ENCODE data around the gene ACOT11. TPM values are rescaled to one million over a fixed set of nuclear protein-coding genes. Genes with fewer than 3 reads are reported as not detected.

The ACOT11 gene
- total RNA-seq, 1 donor from 2014 or later, result 0.51 TPM

- H3K36me3 ChIP-seq, result no peaks in the 10 kb centered on the region
- no peaks in the 10 kb centered on the region for H3K9me3 ChIP-seq (ENCODE audit: low read depth)
- H3F3A ChIP-seq (ENCODE audit: low read depth), result no peaks in the 10 kb centered on the region
- H3K27ac ChIP-seq, result no peak overlapping the region
- Mint-ChIP-seq H3K27me3 (ENCODE audit: insufficient read depth, low read depth) (peaks cover 6% of the 10 kb centered on the region), H3K36me3 (no peaks in the 10 kb centered on the region), H3K27ac (no peak overlapping the region), H3K4me3 (no peak overlapping the region), H3K9me3 (no peaks in the 10 kb centered on the region), H3K4me1 (peaks cover 20% of the 10 kb centered on the region)
- no peak overlapping the region for H3K4me3 ChIP-seq
- no peak for DNase-seq (ENCODE audit: low spot score)
- H4K20me1 ChIP-seq (ENCODE audit: low read depth), result no peaks in the 10 kb centered on the region
- no peaks in the 10 kb centered on the region for H3K27me3 ChIP-seq
- H3K4me2 ChIP-seq, result no peak overlapping the region
- H2AFZ ChIP-seq (replicated peaks), result no peak overlapping the region
- H3K4me1 ChIP-seq, result no peaks in the 10 kb centered on the region
- H3K79me2 ChIP-seq (ENCODE audit: low read depth), result no peaks in the 10 kb centered on the region
- no peak overlapping the region for H3K9ac ChIP-seq
- TF ChIP-seq EZH2 (IDR thresholded peaks at IDR 0.05), result no peak
These were observed 55.2 kb downstream of the ACOT11 start for GRCh38 chr1:54603241-54603640.

GRCh38 chr1:54604051-54604450, 56.0 kb downstream of the ACOT11 start:
- no peak overlapping the region for H3K27ac ChIP-seq
- DNase-seq (ENCODE audit: low spot score), result no peak
- no peaks in the 10 kb centered on the region for H3K9me3 ChIP-seq (ENCODE audit: low read depth)
- no peak overlapping the region for H3K4me3 Mint-ChIP-seq
- H3K36me3 Mint-ChIP-seq, result no peaks in the 10 kb centered on the region
- no peaks in the 10 kb centered on the region for H3K79me2 ChIP-seq (ENCODE audit: low read depth)
- H2AFZ ChIP-seq (replicated peaks), result no peak overlapping the region
- H3K4me1 ChIP-seq, result no peaks in the 10 kb centered on the region
- H3F3A ChIP-seq (ENCODE audit: low read depth), result no peaks in the 10 kb centered on the region
- no peak overlapping the region for H3K4me2 ChIP-seq
- no peak overlapping the region for H3K4me3 ChIP-seq
- peaks cover 23% of the 10 kb centered on the region for H3K4me1 Mint-ChIP-seq
- no peaks in the 10 kb centered on the region for H3K9me3 Mint-ChIP-seq
- peaks cover 8% of the 10 kb centered on the region for H3K27me3 Mint-ChIP-seq (ENCODE audit: insufficient read depth, low read depth)
- H3K9ac ChIP-seq, result no peak overlapping the region
- H4K20me1 ChIP-seq (ENCODE audit: low read depth), result no peaks in the 10 kb centered on the region
- no peaks in the 10 kb centered on the region for H3K27me3 ChIP-seq
- TF ChIP-seq EZH2phosphoT487 (IDR thresholded peaks at IDR 0.05) (no peak), EZH2 (IDR thresholded peaks at IDR 0.05) (no peak)
- TF ChIP-seq, protein P1, sequence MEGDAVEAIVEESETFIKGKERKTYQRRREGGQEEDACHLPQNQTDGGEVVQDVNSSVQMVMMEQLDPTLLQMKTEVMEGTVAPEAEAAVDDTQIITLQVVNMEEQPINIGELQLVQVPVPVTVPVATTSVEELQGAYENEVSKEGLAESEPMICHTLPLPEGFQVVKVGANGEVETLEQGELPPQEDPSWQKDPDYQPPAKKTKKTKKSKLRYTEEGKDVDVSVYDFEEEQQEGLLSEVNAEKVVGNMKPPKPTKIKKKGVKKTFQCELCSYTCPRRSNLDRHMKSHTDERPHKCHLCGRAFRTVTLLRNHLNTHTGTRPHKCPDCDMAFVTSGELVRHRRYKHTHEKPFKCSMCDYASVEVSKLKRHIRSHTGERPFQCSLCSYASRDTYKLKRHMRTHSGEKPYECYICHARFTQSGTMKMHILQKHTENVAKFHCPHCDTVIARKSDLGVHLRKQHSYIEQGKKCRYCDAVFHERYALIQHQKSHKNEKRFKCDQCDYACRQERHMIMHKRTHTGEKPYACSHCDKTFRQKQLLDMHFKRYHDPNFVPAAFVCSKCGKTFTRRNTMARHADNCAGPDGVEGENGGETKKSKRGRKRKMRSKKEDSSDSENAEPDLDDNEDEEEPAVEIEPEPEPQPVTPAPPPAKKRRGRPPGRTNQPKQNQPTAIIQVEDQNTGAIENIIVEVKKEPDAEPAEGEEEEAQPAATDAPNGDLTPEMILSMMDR (IDR thresholded peaks at IDR 0.05), result no peak
- peak overlapping the region; percentile 17 for H3K27ac Mint-ChIP-seq
- no peaks in the 10 kb centered on the region for H3K36me3 ChIP-seq

DNA sequence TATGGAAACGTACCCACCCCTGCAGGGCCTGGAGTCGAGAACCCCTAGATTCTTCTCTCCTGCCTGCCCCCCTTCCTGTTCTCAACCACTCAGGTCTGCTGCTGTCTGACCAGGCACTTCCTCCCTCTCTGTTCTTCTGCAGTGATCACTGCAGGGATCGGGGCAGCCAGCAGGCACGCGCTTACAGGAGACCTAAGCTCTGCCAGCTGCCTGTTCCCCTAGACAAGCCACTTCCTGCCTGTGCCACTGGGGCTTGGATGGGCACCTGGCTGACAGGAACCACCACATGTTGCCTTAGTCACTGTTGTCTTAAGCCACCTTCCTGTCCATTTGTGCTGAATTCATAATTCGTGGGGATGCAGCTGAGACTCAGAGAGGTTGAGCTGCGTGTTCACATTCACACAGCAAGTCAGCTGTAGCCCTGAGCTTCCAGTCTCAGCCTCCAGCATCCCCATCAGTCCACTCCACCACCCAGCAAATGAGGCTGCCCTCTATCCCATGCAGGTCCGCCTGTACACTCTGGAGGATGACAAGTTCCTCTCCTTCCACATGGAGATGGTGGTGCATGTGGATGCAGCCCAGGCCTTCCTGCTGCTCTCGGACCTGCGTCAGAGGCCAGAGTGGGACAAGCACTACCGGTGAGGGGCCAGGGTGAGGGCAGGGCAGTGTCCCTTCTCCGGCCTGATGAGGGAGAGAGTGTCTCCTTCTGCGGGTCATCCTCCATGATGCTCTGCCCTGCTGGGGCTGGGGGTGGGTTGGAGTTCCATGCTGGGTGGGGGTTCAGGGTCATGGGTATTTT, 56.7 kb downstream of the ACOT11 start:
- H3K27ac Mint-ChIP-seq, result peak overlapping the region; percentile 64
- Histone ChIP-seq H3K36me3 (no peaks in the 10 kb centered on the region), H3K4me1 (no peaks in the 10 kb centered on the region), H3K27me3 (no peaks in the 10 kb centered on the region), H3K4me3 (no peak overlapping the region), H3K4me2 (no peak overlapping the region), H3K9ac (no peak overlapping the region), H3K9me3 (ENCODE audit: low read depth) (no peaks in the 10 kb centered on the region), H3F3A (ENCODE audit: low read depth) (no peaks in the 10 kb centered on the region), H4K20me1 (ENCODE audit: low read depth) (no peaks in the 10 kb centered on the region), H2AFZ (replicated peaks) (no peak overlapping the region), H3K79me2 (ENCODE audit: low read depth) (no peaks in the 10 kb centered on the region), H3K27ac (no peak overlapping the region)
- TF ChIP-seq EZH2 (IDR thresholded peaks at IDR 0.05), result no peak
- TF ChIP-seq, protein P1 (IDR thresholded peaks at IDR 0.05), result no peak
- TF ChIP-seq EZH2phosphoT487 (IDR thresholded peaks at IDR 0.05), result no peak
- DNase-seq (ENCODE audit: low spot score), result no peak
- H3K9me3 Mint-ChIP-seq, result no peaks in the 10 kb centered on the region
- H3K4me1 Mint-ChIP-seq, result peaks cover 23% of the 10 kb centered on the region
- no peaks in the 10 kb centered on the region for H3K36me3 Mint-ChIP-seq
- no peak overlapping the region for H3K4me3 Mint-ChIP-seq
- peaks cover 8% of the 10 kb centered on the region for H3K27me3 Mint-ChIP-seq (ENCODE audit: insufficient read depth, low read depth)

Data from neural progenitor cell (in vitro differentiated cells).